A549 (cell line): ENCODE results near the gene ITGB2. TPM values are rescaled to one million over a fixed set of nuclear protein-coding genes. Genes with fewer than 3 reads are reported as not detected.
A peak's percentile ranks its signal among the peaks of the same experiment; 100 is the strongest.

Source experiments
- ATAC-seq, 2 experiments: fragments of 200-7000 bp in 1 of 2; fragments of >200 bp in 1 of 2; cut with Nextera tagmentation in 1 of 2; cut with Tn5 transposase in 1 of 2; 3 replicates each; pipeline versions ENCODE4 v1.8.0 to v1.9.1; 2018 to 2020; ENCODE audit warnings: mild to moderate bottlenecking in 1 of 2, moderate library complexity in 1 of 2
- CTCF ChIA-PET: fragments of 300-600 bp; sonication (Branson Sonifier 250); formaldehyde crosslinking; extraction: SDS; loops from one replicate; lab custom pipeline; 2021; ENCODE audit warnings: antibody characterized with exemption, inconsistent platforms; lab: Yijun Ruan, JAX
- POLR2A ChIA-PET: fragments of 350-600 bp; formaldehyde crosslinking; extraction: SDS; loops from one replicate; lab custom pipeline; 2021; ENCODE audit warnings: antibody characterized with exemption, inconsistent platforms; lab: Yijun Ruan, JAX
- DNase-seq, 2 experiments: peaks; one replicate each; pipeline versions ENCODE4 v3.0.0 to v3.0.0-alpha.2; 2011 to 2016; ENCODE audit warnings: low read depth in 1 of 2, low spot score in 1 of 2
- FAIRE-seq: peaks from 2 replicates; lab custom pipeline; 2011; peaks lifted over from hg19 to GRCh38; lab: Jason Lieb, UNC
- H3K27ac ChIP-seq, 2 experiments: fragments of >200 bp; sonication (Bioruptor Twin); formaldehyde crosslinking; 3 replicates each; pipeline ENCODE4 v1.5.1; 2016 to 2017
- H3K4me1 ChIP-seq: fragments of >200 bp; sonication (Bioruptor Twin); formaldehyde crosslinking; 3 replicates; pipeline ENCODE4 v1.6.1; 2016
- H3K4me2 ChIP-seq: fragments of >200 bp; sonication (Bioruptor Twin); formaldehyde crosslinking; 3 replicates; pipeline ENCODE4 v1.6.1; 2016
- H3K4me3 ChIP-seq: fragments of >200 bp; sonication (Bioruptor Twin); formaldehyde crosslinking; 3 replicates; pipeline ENCODE4 v1.5.1; 2016
- H3K9me3 ChIP-seq: fragments of >200 bp; sonication (Bioruptor Twin); formaldehyde crosslinking; 3 replicates; pipeline ENCODE4 v1.6.1; 2016
- BCL3 ChIP-seq: fragments of >200 bp; sonication (Bioruptor Twin); formaldehyde crosslinking; IDR thresholded peaks from 3 replicates; pipeline ENCODE4 v1.6.1; 2016
- CHD4 ChIP-seq: fragments of 200-600 bp; sonication (generic); IDR thresholded peaks from 2 replicates; pipeline ENCODE4 v1.6.1; 2016; ENCODE audit warnings: antibody characterized with exemption, mild to moderate bottlenecking, borderline replicate concordance
- CTCF ChIP-seq: fragments of >200 bp; sonication (Bioruptor Twin); formaldehyde crosslinking; IDR thresholded peaks from 3 replicates; pipeline ENCODE4 v1.5.1; 2016
- E2F6 ChIP-seq: IDR thresholded peaks from 2 replicates; pipeline ENCODE4 v1.6.1; 2012; ENCODE audit warnings: low read depth, borderline replicate concordance
- EHF ChIP-seq: fragments of 250-450 bp; sonication (Bioruptor Pico); IDR thresholded peaks from 2 replicates; pipeline ENCODE4 v1.5.0; 2020; ENCODE audit warnings: mild to moderate bottlenecking
- ELK1 ChIP-seq: fragments of 150-350 bp; IDR thresholded peaks from 2 replicates; pipeline ENCODE4 v1.6.1; 2014; ENCODE audit warnings: low read depth, mild to moderate bottlenecking, low read length
- EP300 ChIP-seq, 2 experiments: fragments of >200 bp; sonication (Bioruptor Twin); formaldehyde crosslinking; IDR thresholded peaks; 2 replicates in 1 of 2; 3 replicates in 1 of 2; pipeline ENCODE4 v1.6.1; 2016 to 2017
- FOXS1 ChIP-seq: fragments of 250-450 bp; sonication (Bioruptor Pico); IDR thresholded peaks from 2 replicates; pipeline ENCODE4 v1.5.0; 2020; ENCODE audit warnings: mild to moderate bottlenecking, moderate library complexity
- HDAC2 ChIP-seq: fragments of 200-600 bp; sonication (generic); IDR thresholded peaks from 2 replicates; pipeline ENCODE4 v1.6.1; 2016
- HOXB5 ChIP-seq: fragments of 250-450 bp; sonication (Bioruptor Pico); IDR thresholded peaks from 2 replicates; pipeline ENCODE4 v1.5.0; 2020; ENCODE audit warnings: mild to moderate bottlenecking, moderate library complexity
- JUNB ChIP-seq: fragments of >200 bp; sonication (Bioruptor Twin); formaldehyde crosslinking; IDR thresholded peaks from 2 replicates; pipeline ENCODE4 v1.6.1; 2016
- MAX ChIP-seq: IDR thresholded peaks from 2 replicates; pipeline ENCODE4 v1.6.1; 2012
- MYC ChIP-seq: IDR thresholded peaks from 2 replicates; pipeline ENCODE4 v1.6.1; 2012; ENCODE audit warnings: mild to moderate bottlenecking, inconsistent platforms, low read length, improper control_type of control experiment, borderline replicate concordance
- NPAS2 ChIP-seq: fragments of 250-450 bp; sonication (Bioruptor Pico); IDR thresholded peaks from 2 replicates; pipeline ENCODE4 v1.8.0; 2022; ENCODE audit warnings: mild to moderate bottlenecking, moderate library complexity, borderline replicate concordance
- NR3C1 ChIP-seq: fragments of >200 bp; sonication (Bioruptor Twin); formaldehyde crosslinking; IDR thresholded peaks from 3 replicates; pipeline ENCODE4 v1.6.1; 2017
- PHF8 ChIP-seq: fragments of 200-600 bp; sonication (generic); IDR thresholded peaks from 2 replicates; pipeline ENCODE4 v1.6.1; 2016; ENCODE audit warnings: low read depth, mild to moderate bottlenecking, antibody characterized with exemption, moderate library complexity, borderline replicate concordance
- POLR2A ChIP-seq: IDR thresholded peaks from 2 replicates; pipeline ENCODE4 v1.6.1; 2012; ENCODE audit warnings: mild to moderate bottlenecking, low read length
- RARB ChIP-seq: fragments of 250-450 bp; sonication (Bioruptor Pico); IDR thresholded peaks from 2 replicates; pipeline ENCODE4 v1.8.0; 2021; ENCODE audit warnings: mild to moderate bottlenecking, moderate library complexity
- RFX5 ChIP-seq: fragments of 450-650 bp; IDR thresholded peaks from 2 replicates; pipeline ENCODE4 v1.7.1; 2014; ENCODE audit warnings: antibody characterized with exemption, mild to moderate bottlenecking, moderate library complexity
- RNF2 ChIP-seq: fragments of 200-600 bp; sonication (generic); IDR thresholded peaks from 2 replicates; pipeline ENCODE4 v1.6.1; 2016; ENCODE audit warnings: low read depth, mild to moderate bottlenecking, antibody characterized with exemption, moderate library complexity, borderline replicate concordance
- SMC3 ChIP-seq: fragments of >200 bp; sonication (Bioruptor Twin); formaldehyde crosslinking; IDR thresholded peaks from 3 replicates; pipeline ENCODE4 v1.6.1; 2018; ENCODE audit warnings: inconsistent platforms
- ZC3H11A ChIP-seq: fragments of 450-650 bp; IDR thresholded peaks from 2 replicates; pipeline ENCODE4 v1.6.1; 2014; ENCODE audit warnings: antibody characterized with exemption, mild to moderate bottlenecking
- ZFP36 ChIP-seq: fragments of 450-650 bp; IDR thresholded peaks from 2 replicates; pipeline ENCODE4 v1.6.1; 2014; ENCODE audit warnings: borderline replicate concordance; ENCODE audit not compliant: partially characterized antibody
- ZSCAN20 ChIP-seq: fragments of 250-450 bp; sonication (Bioruptor Pico); IDR thresholded peaks from 2 replicates; pipeline ENCODE4 v1.8.0; 2022; ENCODE audit warnings: mild to moderate bottlenecking, moderate library complexity
- WGBS: methylation state at CpG from one replicate; pipeline ENCODE4 v1.1.6; 2017; ENCODE audit errors: missing lambda C conversion rate; 5-methylcytosine and 5-hydroxymethylcytosine counted together
- polyA plus RNA-seq, 4 experiments: library from polyadenylated mRNA; depleted of rRNA in 3 of 4; stranded (reverse); fragments of >200 nt; fragmentation: RNase III in 1 of 4; extraction: RNeasy Plus Mini Kit Qiagen cat#74134 plus additional on column Dnase treatment in 1 of 4; gene quantifications; 2 replicates in 3 of 4; 3 replicates in 1 of 4; pipeline ENCODE4 v1.2.3, GENCODE V29; 2011 to 2017

Gene ITGB2
- polyA plus RNA-seq, 2 of the 4 experiments (the other 2 are of a cell fraction) = 0.46 to 0.59 TPM

- peaks cover 35% of the 10 kb centered on the region for H3K4me1 ChIP-seq
- no peak for ATAC-seq
- DNase-seq = no peak
- TF ChIP-seq E2F6 = no peak
- no peak for TF ChIP-seq ZSCAN20 (CRISPR knock-in tag)
- TF ChIP-seq MYC = no peak
- no peak for TF ChIP-seq JUNB
- no peak for TF ChIP-seq ELK1
- peak overlapping the region; percentile 38; the same call in 2 of the 3 replicates for H3K4me3 ChIP-seq
- H3K4me2 ChIP-seq = peak overlapping the region; percentile 78
- ChIA-PET CTCF (interaction anchor here (0.8 to 5.1 kb wide), 20 partner anchors 12 to 556 kb away, joined by 3 to 50 read pairs (median 3); partner anchors contain the start of genes SUMO3 and UBE2G2), POLR2A (no interaction called here)
- peak overlapping the region; percentile 75 to 98 for H3K27ac ChIP-seq
- H3K9me3 ChIP-seq = no peaks in the 10 kb centered on the region
- WGBS = 82% methylated on average over 21 of the region's 78 CpGs
- no peak for FAIRE-seq
Observed at GRCh38 chr21:44931501-44932407, 11.1 kb upstream of the ITGB2 start.

GRCh38 chr21:44931137-44931500 is 10.4 kb upstream of the ITGB2 start:
- WGBS = 79% methylated on average over 17 of the region's 19 CpGs
- ChIA-PET POLR2A (no interaction called here), CTCF (interaction anchor here (4.9 to 5.1 kb wide), 2 partner anchors 36 to 131 kb away, joined by 23 to 50 read pairs; partner anchors contain the start of gene UBE2G2)
- DNase-seq (no peak), ATAC-seq (no peak), FAIRE-seq (no peak)
- Histone ChIP-seq H3K27ac (peak overlapping the region in 1 of 2 experiments; percentile 98; a peak in 3 of 6 replicates), H3K9me3 (no peaks in the 10 kb centered on the region), H3K4me3 (no peak overlapping the region), H3K4me1 (peaks cover 39% of the 10 kb centered on the region), H3K4me2 (no peak overlapping the region)
- TF ChIP-seq PHF8 (no peak), EHF (no peak), NR3C1 (no peak), BCL3 (no peak), HOXB5 (no peak), RNF2 (no peak), ZFP36 (no peak), RARB (no peak), RFX5 (no peak), ZC3H11A (no peak)

GRCh38 chr21:44930543-44930981 is 9.9 kb upstream of the ITGB2 start:
- no peak for DNase-seq
- peak overlapping the region; percentile 96 to 98; a peak in 4 of 6 replicates for H3K27ac ChIP-seq
- no peak for TF ChIP-seq CTCF
- TF ChIP-seq HDAC2 = no peak
- no peak for TF ChIP-seq POLR2A
- TF ChIP-seq NPAS2 (CRISPR knock-in tag) = no peak
- TF ChIP-seq BCL3 = no peak
- no peak for TF ChIP-seq CHD4
- no peak for TF ChIP-seq JUNB
- TF ChIP-seq FOXS1 (CRISPR knock-in tag) = no peak
- no peak for TF ChIP-seq MAX
- TF ChIP-seq SMC3 = no peak
- TF ChIP-seq EP300 (IDR thresholded peaks at IDR 0.05) = no peak
- CTCF ChIA-PET = interaction anchor here (4.9 to 5.1 kb wide), 2 partner anchors 36 to 130 kb away, joined by 23 to 50 read pairs; partner anchors contain the start of gene UBE2G2
- POLR2A ChIA-PET = no interaction called here
- peaks cover 39% of the 10 kb centered on the region for H3K4me1 ChIP-seq
- H3K9me3 ChIP-seq = no peaks in the 10 kb centered on the region
- no peak for ATAC-seq
- H3K4me2 ChIP-seq = no peak overlapping the region
- no peak overlapping the region for H3K4me3 ChIP-seq
- WGBS = 63% methylated on average over 7 of the region's 12 CpGs
- FAIRE-seq = no peak
